ENCODE measurements around the gene SAMD14.
"Not testable (repeated sequence)": the region's sequence is repeated elsewhere in the genome, so short reads cannot be mapped to it uniquely, and the experiment has no call there.

The SAMD14 gene

GRCh38 chr17:50072130-50072529 lies 57.8 kb downstream of the SAMD14 start:
- DNase-seq = no peak

DNA sequence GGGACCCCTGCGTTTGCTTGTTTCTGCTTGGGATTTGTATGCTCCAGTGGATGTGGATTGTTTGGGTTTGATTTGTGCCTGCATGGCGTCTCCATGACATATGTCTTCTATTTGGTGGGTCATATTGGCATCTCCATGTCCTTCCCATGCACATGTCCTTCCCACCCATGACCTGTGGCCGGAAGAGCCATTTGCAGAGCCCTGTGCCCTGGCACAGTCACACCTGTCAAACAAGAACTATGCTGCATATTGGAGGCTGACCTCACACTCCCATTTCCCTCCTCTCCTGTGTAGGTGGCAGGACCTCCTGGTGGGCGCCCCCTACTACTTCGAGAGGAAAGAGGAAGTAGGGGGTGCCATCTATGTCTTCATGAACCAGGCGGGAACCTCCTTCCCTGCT lies 58.3 kb downstream of the SAMD14 start:
- no peak for DNase-seq

- DNase-seq = no peak
These were observed 58.9 kb downstream of the SAMD14 start for GRCh38 chr17:50070908-50071680.

GRCh38 chr17:50067996-50068395 lies 62.0 kb downstream of the SAMD14 start:
- DNase-seq = no peak

GRCh38 chr17:50066995-50067394 lies 63.0 kb downstream of the SAMD14 start:
- no peak for DNase-seq

GRCh38 chr17:50065056-50065455 lies 64.9 kb downstream of the SAMD14 start:
- no peak for DNase-seq

GRCh38 chr17:50064253-50065001 lies 65.5 kb downstream of the SAMD14 start:
- no peak for DNase-seq

DNA sequence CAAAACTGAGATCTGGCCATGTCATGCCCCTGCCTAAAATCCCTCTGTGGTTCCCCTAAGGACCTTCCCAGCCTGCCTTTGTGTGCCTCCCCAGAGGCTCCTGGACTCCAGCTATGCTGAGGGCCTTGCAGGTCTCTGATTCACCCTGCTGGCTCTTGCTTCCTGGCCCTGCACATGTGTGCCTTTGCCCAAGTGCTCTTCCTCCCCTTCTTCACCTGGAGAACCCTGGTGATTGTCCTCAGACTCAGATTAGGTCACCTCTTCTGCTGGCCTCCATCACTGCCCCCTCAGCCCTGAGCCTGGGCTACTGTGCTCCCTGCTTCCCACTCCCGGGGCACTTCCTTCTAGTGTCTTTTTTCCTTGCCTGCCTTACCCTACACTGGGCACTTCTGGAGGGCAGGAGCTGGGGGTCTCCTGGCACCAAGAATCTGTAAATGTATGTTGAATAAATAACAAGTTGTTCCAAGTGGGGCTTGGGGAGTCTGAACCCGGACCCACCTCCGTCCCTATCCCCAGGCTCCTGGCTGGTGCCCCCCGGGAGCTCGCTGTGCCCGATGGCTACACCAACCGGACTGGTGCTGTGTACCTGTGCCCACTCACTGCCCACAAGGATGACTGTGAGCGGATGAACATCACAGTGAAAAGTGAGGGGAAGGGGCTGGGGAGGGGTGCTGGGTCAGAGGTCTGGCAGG lies 66.3 kb downstream of the SAMD14 start:
- no peak for DNase-seq

- DNase-seq = no peak
These were observed 67.4 kb downstream of the SAMD14 start for GRCh38 chr17:50062293-50063243.

DNA sequence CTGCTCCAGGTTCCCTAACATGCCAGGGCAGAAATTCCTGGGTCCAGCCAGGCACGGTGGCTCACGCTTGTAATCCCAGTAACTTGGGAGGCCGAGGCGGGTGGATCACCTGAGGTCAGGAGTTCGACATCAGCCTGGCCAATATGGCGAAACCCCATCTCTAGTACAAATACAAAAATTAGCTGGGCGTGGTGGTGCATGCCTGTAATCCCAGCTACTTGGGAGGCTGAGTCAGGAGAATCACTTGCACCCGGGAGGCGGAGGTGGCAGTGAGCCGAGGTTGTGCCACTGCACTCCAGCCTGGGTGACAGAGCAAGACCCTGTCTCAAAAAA lies 68.3 kb downstream of the SAMD14 start:
- not testable (repeated sequence) for DNase-seq

GRCh38 chr17:50060951-50061712 lies 68.8 kb downstream of the SAMD14 start:
- peak; percentile 74 for DNase-seq
